Smooth muscle cell of the umbilical artery (primary cell): Measurements from ENCODE around the gene PNMA6E. TPM values are rescaled to one million over a fixed set of nuclear protein-coding genes. Genes with fewer than 3 reads are reported as not detected.

ENCODE experiments used
- total RNA-seq: library from RNA; depleted of rRNA; stranded (reverse); fragments of >200 nt; gene quantifications from 2 replicates; pipeline ENCODE4 v1.2.3, GENCODE V29; 2014

The PNMA6E gene
- not detected in 2 replicates for total RNA-seq

DNA sequence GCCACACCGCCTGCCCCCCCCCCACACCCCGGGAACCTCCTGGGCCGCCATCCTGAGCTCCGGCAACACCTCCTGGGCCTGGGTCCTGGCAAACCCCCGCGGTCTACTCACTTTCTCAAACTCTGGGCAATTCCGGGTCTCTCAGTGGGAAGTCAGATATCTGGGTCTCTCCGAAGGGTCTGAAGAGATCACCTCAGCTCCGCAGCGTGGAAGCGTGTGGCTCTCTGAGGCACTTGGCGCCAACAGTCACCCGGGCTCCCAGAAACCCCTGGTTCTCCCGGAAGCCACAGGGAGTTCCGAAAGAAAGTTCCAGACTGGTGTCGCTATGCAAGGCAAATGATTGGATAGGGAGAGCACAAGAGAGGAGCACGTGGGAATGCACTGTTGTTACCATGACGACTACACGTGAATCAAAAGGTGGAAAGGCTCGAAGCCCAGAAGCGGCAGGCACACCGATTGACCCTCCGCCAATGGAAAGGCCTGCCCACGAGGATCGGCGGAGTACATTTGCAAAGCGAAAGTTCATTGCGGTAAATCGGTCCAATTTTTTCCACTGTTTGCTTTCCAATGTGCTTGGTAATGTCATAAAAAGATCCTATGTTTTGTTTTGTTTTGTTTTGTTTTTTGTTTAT is at the start of gene PNMA6E:
Gene PNMA6E, minus strand, starts transcription at position 218 of the 632 bp plus-strand sequence. CDS start 2,501 bp downstream, outside the sequence.

DNA sequence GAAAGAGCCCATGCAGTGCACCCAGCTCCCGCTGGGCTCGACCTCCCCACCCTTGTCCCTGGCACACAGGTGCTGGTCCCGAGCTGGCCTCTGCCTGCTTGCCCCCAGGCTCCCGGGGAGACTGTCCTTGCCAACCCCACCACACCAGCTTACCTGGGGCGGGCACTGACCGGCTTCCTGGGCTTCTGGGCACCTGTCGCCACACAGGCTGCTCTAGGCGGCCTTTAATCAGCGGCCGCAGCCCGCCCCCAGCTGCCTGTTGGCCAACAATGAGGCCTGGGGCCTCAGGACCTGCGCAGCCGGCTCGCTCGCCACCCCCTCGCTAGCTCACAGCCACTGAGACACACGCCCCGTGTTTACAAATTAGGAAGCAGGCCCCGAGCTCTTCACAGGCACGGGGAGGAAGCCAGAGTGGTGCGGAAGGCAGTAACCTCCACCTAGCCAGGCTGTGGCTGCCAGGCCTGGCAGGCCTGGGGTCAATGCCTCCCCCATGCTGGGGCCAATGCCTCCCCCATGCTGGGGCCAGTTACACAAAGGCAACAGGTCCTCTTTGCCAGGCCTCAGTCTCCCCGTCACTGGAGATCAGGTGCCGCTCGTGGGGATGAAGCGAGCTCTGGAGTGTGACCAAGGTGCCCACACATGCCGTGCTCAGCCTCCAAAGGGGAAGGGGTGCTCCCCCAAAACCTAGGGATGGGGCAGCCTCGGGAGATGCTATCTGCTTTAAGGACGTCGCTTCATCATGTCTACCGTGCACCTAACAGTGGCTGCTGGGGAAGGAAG is 44.9 kb upstream of the PNMA6E start, which contains the start of gene TREX2:
Gene TREX2, minus strand, starts transcription at position 201 of the 780 bp plus-strand sequence. CDS start 626 bp downstream, outside the sequence.

GRCh38 chrX:153411255-153411987 is 10.3 kb upstream of the PNMA6E start, which contains the start of gene ZFP92:
Gene ZFP92 (plus strand): TSS chrX:153411472. CDS start chrX:153418323, 6,851 bp downstream.

Other genes starting within 250 kb of the PNMA6E start
- not detected in 2 replicates for gene MAGEA1, start 222.1 kb downstream of the PNMA6E start, total RNA-seq
- gene PNMA6F, start 79.6 kb downstream of the PNMA6E start, total RNA-seq = not detected in 2 replicates
- 9.8 and 16.1 TPM in 2 replicates for gene ZNF275, start 67.2 kb downstream of the PNMA6E start, total RNA-seq
- gene ZFP92, start 10.1 kb upstream of the PNMA6E start, total RNA-seq = 0.83 and 1.5 TPM in 2 replicates
- gene TREX2, start 44.7 kb upstream of the PNMA6E start, total RNA-seq = 0.18 and 1.8 TPM in 2 replicates
- 14.3 and 18.2 TPM in 2 replicates for gene HAUS7, start 69.2 kb upstream of the PNMA6E start, total RNA-seq
- gene BGN, start 93.6 kb upstream of the PNMA6E start, total RNA-seq = 34.1 and 66.8 TPM in 2 replicates
- under 0.01 and 0.09 TPM in 2 replicates for gene ATP2B3, start 116.3 kb upstream of the PNMA6E start, total RNA-seq
- 24.5 and 31.8 TPM in 2 replicates for gene CCNQ, start 197.8 kb upstream of the PNMA6E start, total RNA-seq
- not detected in 2 replicates for gene DUSP9, start 245.9 kb upstream of the PNMA6E start, total RNA-seq